ENCODE measurements around the gene KAZN.

The KAZN gene

DNA sequence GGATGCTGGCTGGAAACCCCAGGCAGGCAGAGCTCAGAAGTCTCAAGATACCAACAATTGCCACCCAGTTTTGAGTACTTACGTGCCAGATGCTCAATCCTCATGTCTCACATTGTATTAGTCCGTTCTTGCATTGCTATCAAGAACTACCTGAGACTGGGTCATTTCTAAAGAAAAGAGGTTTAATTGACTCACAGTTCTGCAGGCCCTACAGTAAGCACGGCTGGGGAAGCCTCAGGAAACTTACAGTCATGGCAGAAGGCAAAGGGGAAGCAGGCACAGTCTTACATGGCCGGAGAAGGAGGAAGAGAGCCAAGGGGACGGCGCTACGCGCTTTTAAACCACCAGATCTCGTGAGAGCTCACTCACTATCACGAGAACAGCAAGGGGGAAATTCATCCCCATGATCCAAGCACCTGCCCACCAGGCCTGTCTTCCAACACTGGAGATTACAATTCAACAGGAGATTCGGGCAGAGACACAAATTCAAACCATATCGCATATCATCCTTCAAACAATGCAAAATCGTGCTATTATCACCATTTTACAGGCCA, 58.0 kb downstream of the KAZN start:
- DNase-seq (ENCODE audit: low read depth): no peak
- H3K4me3 ChIP-seq (ENCODE audit: low read length): no peak overlapping the region
- no peak for TF ChIP-seq CTCF (conservative IDR thresholded peaks at IDR 0.05; ENCODE audit: low read length)

DNA sequence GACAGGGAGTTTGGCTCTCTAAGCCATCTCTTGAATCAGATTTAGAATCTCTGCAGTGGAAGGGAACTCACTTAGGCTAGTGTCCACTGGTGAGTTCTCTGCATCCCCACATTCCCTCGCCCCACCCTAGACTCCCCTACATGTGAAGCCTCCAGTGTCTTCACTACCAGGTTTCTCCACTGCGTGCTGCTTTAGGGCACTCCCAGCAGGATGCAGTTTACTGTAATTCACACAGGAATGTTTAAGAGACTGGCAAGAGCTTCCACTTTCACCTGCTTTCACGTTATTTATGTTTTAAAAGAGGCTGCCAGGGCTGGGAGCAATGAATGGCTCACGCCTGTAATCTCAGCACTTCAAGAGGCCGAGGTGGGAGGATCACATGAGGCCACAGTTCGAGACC, 60.2 kb downstream of the KAZN start:
- no peak for DNase-seq (ENCODE audit: low read depth)
- no peak for TF ChIP-seq CTCF (conservative IDR thresholded peaks at IDR 0.05; ENCODE audit: low read length)
- H3K4me3 ChIP-seq (ENCODE audit: low read length): no peak overlapping the region

DNA sequence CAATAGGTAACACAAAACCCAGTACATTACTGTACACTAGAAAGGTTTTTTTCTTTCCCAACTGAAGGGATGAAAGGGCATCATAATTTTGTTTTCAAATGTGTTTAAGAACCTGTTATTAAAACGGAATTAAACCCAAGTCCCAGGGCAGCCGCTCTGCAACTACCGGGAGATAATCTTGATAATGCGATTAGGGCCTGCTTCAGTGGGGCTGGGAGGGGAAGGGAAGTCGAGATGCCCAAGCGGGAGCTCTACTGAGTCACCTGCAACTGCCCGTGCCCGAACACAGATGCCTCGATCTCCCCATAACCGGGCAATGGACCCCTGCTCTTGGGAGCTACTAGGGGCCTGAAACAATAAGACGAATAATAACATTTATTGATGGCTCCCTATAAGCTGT, 61.4 kb downstream of the KAZN start:
- no peak for DNase-seq (ENCODE audit: low read depth)
- no peak for TF ChIP-seq CTCF (conservative IDR thresholded peaks at IDR 0.05; ENCODE audit: low read length)
- H3K4me3 ChIP-seq (ENCODE audit: low read length): no peak overlapping the region

GRCh38 chr1:14660801-14661200, 62.3 kb downstream of the KAZN start:
- TF ChIP-seq CTCF (conservative IDR thresholded peaks at IDR 0.05; ENCODE audit: low read length): no peak
- no peak for DNase-seq (ENCODE audit: low read depth)
- H3K4me3 ChIP-seq (ENCODE audit: low read length): no peak overlapping the region

GRCh38 chr1:14661222-14661621, 62.7 kb downstream of the KAZN start:
- peak; percentile 35 for DNase-seq (ENCODE audit: low read depth)
- H3K4me3 ChIP-seq (ENCODE audit: low read length): no peak overlapping the region
- no peak for TF ChIP-seq CTCF (conservative IDR thresholded peaks at IDR 0.05; ENCODE audit: low read length)

- DNase-seq (ENCODE audit: low read depth): no peak
Measured at GRCh38 chr1:14662116-14662515, 63.6 kb downstream of the KAZN start.

More at GRCh38 chr1:14662116-14662515, 63.6 kb downstream of the KAZN start:
- H3K4me3 ChIP-seq (ENCODE audit: low read length): no peak overlapping the region
- TF ChIP-seq CTCF (conservative IDR thresholded peaks at IDR 0.05; ENCODE audit: low read length): no peak
